RWPE1 (cell line): ENCODE results near the gene HARBI1.
A peak's percentile ranks its signal among the peaks of the same experiment; 100 is the strongest.

ENCODE experiments used
- CTCF ChIA-PET: fragments of 350-600 bp; sonication (Branson Sonifier 250); formaldehyde crosslinking; extraction: SDS; loops from one replicate; lab custom pipeline; 2021; lab: Yijun Ruan, JAX
- POLR2A ChIA-PET: fragments of 400-600 bp; formaldehyde crosslinking; extraction: SDS; loops from one replicate; lab custom pipeline; 2020; ENCODE audit warnings: antibody characterized with exemption; ENCODE audit not compliant: low non-redundant PET; lab: Yijun Ruan, JAX
- DNase-seq: peaks from one replicate; pipeline ENCODE4 v3.0.0; 2012; ENCODE audit warnings: low spot score
- H3K27ac ChIP-seq: fragments of 450-650 bp; 2 replicates; pipeline ENCODE4 v1.5.1; 2017
- TF ChIP-seq, protein P1 (sequence below): fragments of 450-650 bp; conservative IDR thresholded peaks from 2 replicates; pipeline ENCODE4 v1.5.1; 2017; ENCODE audit warnings: low read depth, mild to moderate bottlenecking

HARBI1 gene

DNA sequence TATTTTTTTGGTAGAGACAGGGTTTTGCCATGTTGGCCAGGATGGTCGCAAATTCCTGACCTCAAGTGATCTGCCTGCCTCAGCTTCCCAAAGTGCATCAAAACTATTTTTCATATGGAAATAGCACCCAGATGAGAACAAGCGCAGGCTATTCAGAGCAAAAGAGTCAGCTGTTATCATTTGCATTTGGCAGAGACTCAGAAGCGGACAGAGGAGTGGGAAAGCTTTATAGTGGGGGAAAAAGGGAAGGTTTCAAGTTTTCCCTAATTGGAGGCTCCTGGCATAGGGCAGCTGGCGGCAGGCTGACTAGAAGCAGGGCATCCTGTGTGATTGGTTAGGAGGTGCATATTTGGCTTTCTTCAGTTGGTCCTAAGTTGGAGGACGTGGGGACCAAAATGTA is 20.5 kb upstream of the HARBI1 start:
- DNase-seq = no peak
- H3K27ac ChIP-seq = no peak overlapping the region
- ChIA-PET POLR2A (no interaction called here), CTCF (interaction anchor here (0.6 kb wide), 1 partner anchor 250 kb away, joined by 4 read pairs; no protein-coding TSS in a partner anchor)
- TF ChIP-seq, protein P1, sequence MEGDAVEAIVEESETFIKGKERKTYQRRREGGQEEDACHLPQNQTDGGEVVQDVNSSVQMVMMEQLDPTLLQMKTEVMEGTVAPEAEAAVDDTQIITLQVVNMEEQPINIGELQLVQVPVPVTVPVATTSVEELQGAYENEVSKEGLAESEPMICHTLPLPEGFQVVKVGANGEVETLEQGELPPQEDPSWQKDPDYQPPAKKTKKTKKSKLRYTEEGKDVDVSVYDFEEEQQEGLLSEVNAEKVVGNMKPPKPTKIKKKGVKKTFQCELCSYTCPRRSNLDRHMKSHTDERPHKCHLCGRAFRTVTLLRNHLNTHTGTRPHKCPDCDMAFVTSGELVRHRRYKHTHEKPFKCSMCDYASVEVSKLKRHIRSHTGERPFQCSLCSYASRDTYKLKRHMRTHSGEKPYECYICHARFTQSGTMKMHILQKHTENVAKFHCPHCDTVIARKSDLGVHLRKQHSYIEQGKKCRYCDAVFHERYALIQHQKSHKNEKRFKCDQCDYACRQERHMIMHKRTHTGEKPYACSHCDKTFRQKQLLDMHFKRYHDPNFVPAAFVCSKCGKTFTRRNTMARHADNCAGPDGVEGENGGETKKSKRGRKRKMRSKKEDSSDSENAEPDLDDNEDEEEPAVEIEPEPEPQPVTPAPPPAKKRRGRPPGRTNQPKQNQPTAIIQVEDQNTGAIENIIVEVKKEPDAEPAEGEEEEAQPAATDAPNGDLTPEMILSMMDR = no peak

- no peak overlapping the region for H3K27ac ChIP-seq
- CTCF ChIA-PET = no interaction called here
- TF ChIP-seq, protein P1 = no peak
- DNase-seq = no peak
- POLR2A ChIA-PET = no interaction called here
Measured at GRCh38 chr11:46635557-46636139, 18.6 kb upstream of the HARBI1 start.

DNA sequence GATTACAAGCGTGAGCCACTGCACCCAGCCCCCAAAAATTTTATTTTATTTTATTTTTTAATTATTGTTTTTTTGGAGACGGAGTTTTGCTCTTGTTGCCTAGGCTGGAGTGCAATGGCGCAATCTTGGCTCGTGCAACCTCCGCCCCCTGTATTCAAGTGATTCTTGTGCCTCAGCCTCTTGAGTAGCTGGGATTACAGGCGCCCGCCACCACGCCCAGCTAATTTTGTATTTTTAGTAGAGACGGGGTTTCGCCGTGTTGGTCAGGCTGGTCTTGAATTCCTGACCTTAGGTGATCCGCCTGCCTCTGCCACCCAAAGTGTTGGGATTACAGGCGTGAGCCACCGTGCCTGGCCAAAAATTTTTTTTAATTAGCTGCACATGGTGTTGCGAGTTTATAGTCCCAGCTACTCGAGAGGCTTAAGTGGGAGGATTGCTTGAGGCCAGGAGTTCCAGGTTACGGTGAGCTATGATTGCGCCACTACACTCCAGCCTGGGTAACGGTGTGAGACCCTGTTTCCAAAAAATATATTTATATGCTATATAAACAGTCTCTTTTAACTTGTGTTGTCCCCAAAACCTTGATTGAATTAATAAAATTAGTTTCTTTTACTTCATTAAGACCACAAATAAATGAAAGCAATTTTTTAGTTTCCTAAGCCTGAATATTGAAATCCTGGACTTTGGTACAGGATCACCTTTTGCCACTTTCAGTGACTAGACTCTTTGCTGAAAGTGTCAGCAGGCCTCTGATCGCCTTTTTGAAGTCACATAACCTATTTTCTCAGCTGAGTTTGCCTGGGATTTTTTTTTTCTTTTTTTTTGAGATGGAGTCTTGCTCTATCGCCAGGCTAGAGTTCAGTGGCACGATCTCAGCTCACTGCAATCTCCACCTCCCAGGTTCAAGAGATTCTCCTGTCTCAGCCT is 16.5 kb upstream of the HARBI1 start:
- POLR2A ChIA-PET = interaction anchor here (0.7 kb wide), 1 partner anchor 143 kb away, joined by 6 read pairs; no protein-coding TSS in a partner anchor
- CTCF ChIA-PET = interaction anchor here (0.6 kb wide), 1 partner anchor 15 kb away, joined by 3 read pairs; no protein-coding TSS in a partner anchor
- TF ChIP-seq, protein P1 = no peak
- H3K27ac ChIP-seq = peak overlapping the region; percentile 24; the same call in 1 of the 2 replicates
- DNase-seq = no peak

- CTCF ChIA-PET = no interaction called here
- POLR2A ChIA-PET = no interaction called here
- H3K27ac ChIP-seq = no peak overlapping the region
- TF ChIP-seq, protein P1 = no peak
- DNase-seq = no peak
Measured at GRCh38 chr11:46632502-46632901, 15.5 kb upstream of the HARBI1 start.

DNA sequence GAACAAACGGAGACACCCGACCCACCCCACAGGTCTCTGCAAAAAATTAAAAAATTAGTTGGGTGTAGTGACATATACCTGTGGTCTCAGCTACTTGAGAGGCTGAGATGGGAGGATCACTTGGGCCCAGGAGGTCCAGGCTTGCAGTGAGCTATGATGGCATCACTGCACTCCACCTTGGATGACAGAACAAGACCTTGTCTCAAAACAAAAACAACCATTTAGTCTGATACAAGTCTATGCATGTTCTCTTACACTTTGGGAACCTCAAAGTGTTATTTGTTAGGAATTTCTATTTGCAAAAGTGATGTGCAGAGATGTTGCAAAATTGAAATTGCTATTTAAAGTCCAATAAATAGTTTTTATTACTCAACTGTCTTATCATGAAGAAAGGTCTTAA is 14.6 kb upstream of the HARBI1 start:
- no peak for DNase-seq
- ChIA-PET CTCF (interaction anchor here (0.9 to 1.1 kb wide), 2 partner anchors 13 to 243 kb away, joined by 3 to 5 read pairs; no protein-coding TSS in a partner anchor), POLR2A (no interaction called here)
- TF ChIP-seq, protein P1 = no peak
- no peak overlapping the region for H3K27ac ChIP-seq

DNA sequence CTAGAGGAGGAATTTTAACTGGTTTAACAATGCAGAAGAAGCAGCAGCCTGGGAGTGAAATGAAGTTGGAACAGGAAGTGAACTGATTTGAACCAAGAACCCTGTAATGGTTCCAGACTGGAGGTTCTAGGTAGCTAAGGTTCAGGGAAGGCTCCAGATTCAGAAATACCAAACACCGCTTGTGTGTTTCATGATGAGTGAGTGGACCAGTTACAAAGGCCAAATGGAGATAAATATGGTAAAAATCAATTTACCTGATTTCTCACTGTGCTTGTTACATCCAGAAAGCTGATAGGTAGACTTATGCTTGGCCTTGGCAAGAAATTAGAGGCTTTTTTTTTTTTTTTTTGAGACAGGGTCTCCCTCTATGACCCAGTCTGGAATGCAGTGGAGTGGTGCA is 13.2 kb upstream of the HARBI1 start:
- DNase-seq = no peak
- ChIA-PET POLR2A (no interaction called here), CTCF (no interaction called here)
- TF ChIP-seq, protein P1 = no peak
- no peak overlapping the region for H3K27ac ChIP-seq
